Measurements from ENCODE around the gene TP53I13.

- TF ChIP-seq CTCF (conservative IDR thresholded peaks at IDR 0.05; ENCODE audit: low read length) (no peak), EZH2phosphoT487 (IDR thresholded peaks at IDR 0.05; ENCODE audit: borderline replicate concordance, low read depth, low read length) (no peak)
Measured at GRCh38 chr17:29524692-29525091, 43.8 kb upstream of the TP53I13 start.
